GM18511 (cell line): ENCODE results near the gene TMEM45A.
"Not testable (repeated sequence)": the region's sequence is repeated elsewhere in the genome, so short reads cannot be mapped to it uniquely, and the experiment has no call there.

Experiments
- ATAC-seq: cut with Tn5 transposase; IDR thresholded peaks from one replicate; pipeline ENCODE4 v1.9.1; 2021; ENCODE audit warnings: mild to moderate bottlenecking, moderate library complexity; ENCODE audit not compliant: unreplicated experiment

Gene TMEM45A

GRCh38 chr3:100563652-100564211 is 71.3 kb downstream of the TMEM45A start:
- no peak for ATAC-seq

- ATAC-seq: no peak
These were observed 78.4 kb downstream of the TMEM45A start for GRCh38 chr3:100570811-100571210.

GRCh38 chr3:100574536-100574935 is 82.1 kb downstream of the TMEM45A start:
- no peak for ATAC-seq

- ATAC-seq: no peak
These were observed 83.3 kb downstream of the TMEM45A start for GRCh38 chr3:100575704-100576103.

- no peak for ATAC-seq
These were observed 85.1 kb downstream of the TMEM45A start for GRCh38 chr3:100577382-100578008.

- ATAC-seq: no peak
These were observed 86.2 kb downstream of the TMEM45A start for GRCh38 chr3:100578646-100579045.

- ATAC-seq: no peak
These were observed 87.7 kb downstream of the TMEM45A start for GRCh38 chr3:100580147-100580546.

- ATAC-seq: no peak
These were observed 89.2 kb downstream of the TMEM45A start for GRCh38 chr3:100581650-100582049.

- ATAC-seq: not testable (repeated sequence)
These were observed 89.7 kb downstream of the TMEM45A start for GRCh38 chr3:100582157-100582556.

- no peak for ATAC-seq
These were observed 91.8 kb downstream of the TMEM45A start for GRCh38 chr3:100584101-100584660.

GRCh38 chr3:100586832-100587231 is 94.4 kb downstream of the TMEM45A start:
- no peak for ATAC-seq

- no peak for ATAC-seq
These were observed 95.8 kb downstream of the TMEM45A start for GRCh38 chr3:100588251-100588650.

- ATAC-seq: peak; percentile 87
These were observed 97.9 kb downstream of the TMEM45A start for GRCh38 chr3:100590114-100590839.

GRCh38 chr3:100590840-100591147 is 98.4 kb downstream of the TMEM45A start:
- no peak for ATAC-seq

GRCh38 chr3:100591411-100591810 is 99.0 kb downstream of the TMEM45A start:
- ATAC-seq: no peak

- no peak for ATAC-seq
These were observed 108.0 kb downstream of the TMEM45A start for GRCh38 chr3:100600181-100601042.

GRCh38 chr3:100602506-100603444 is 110.4 kb downstream of the TMEM45A start:
- ATAC-seq: peak; percentile 39

GRCh38 chr3:100603469-100603868 is 111.0 kb downstream of the TMEM45A start:
- ATAC-seq: peak; percentile 44

- no peak for ATAC-seq
These were observed 112.9 kb downstream of the TMEM45A start for GRCh38 chr3:100605358-100605757.

GRCh38 chr3:100606894-100607512 is 114.6 kb downstream of the TMEM45A start:
- ATAC-seq: peak; percentile 83
